Loucy (cell line): ENCODE measurements around the gene GEMIN7.

Experiments
- CTCF ChIP-seq: fragments of 200-600 bp; sonication (generic); conservative IDR thresholded peaks from 2 replicates; pipeline ENCODE4 v1.5.1; 2014; ENCODE audit warnings: mild to moderate bottlenecking, antibody characterized with exemption, low read length
- EZH2phosphoT487 ChIP-seq: fragments of 200-600 bp; IDR thresholded peaks from 2 replicates; pipeline ENCODE4 v1.6.1; 2018; ENCODE audit warnings: antibody characterized with exemption, mild to moderate bottlenecking, moderate library complexity, borderline replicate concordance

- TF ChIP-seq CTCF = no peak
- TF ChIP-seq EZH2phosphoT487 = no peak
Measured at GRCh38 chr19:45069056-45069455, 10.0 kb upstream of the GEMIN7 start.
